ENCODE data around the gene CBX8. TPM values are rescaled to one million over a fixed set of nuclear protein-coding genes. Genes with fewer than 3 reads are reported as not detected.

CBX8 gene
- total and polyA plus RNA-seq, 2 experiments from 2014 or later = 6.5 to 8.6 TPM

GRCh38 chr17:79842136-79842655, 45.3 kb upstream of the CBX8 start:
- Histone ChIP-seq H3K4me3 (no peak overlapping the region), H3K9me2 (replicated peaks; ENCODE audit: insufficient read depth) (no peaks in the 10 kb centered on the region), H4K20me1 (ENCODE audit: insufficient read depth, poor library complexity, severe bottlenecking) (peaks cover 15% of the 10 kb centered on the region), H3K9me3 (ENCODE audit: low read depth) (no peaks in the 10 kb centered on the region), H3K79me2 (peaks cover 13% of the 10 kb centered on the region), H3K36me3 (replicated peaks; ENCODE audit: insufficient read depth, low read depth) (no peaks in the 10 kb centered on the region), H3K27me3 (peaks cover 37% of the 10 kb centered on the region), H3K27ac (peak overlapping the region; percentile 95), H2AFZ (no peak overlapping the region), H3K4me1 (ENCODE audit: insufficient read depth) (peaks cover 68% of the 10 kb centered on the region), H3K4me2 (peak overlapping the region; percentile 100)
- DNase-seq (ENCODE audit: low spot score) = no peak
- WGBS (ENCODE audit: low lambda C conversion rate, missing lambda C conversion rate) = 12% methylated on average over 20 of the region's 20 CpGs
- peak; percentile 26 for TF ChIP-seq EZH2 (IDR thresholded peaks at IDR 0.05; ENCODE audit: borderline replicate concordance)
- no peak for TF ChIP-seq CTCF (IDR thresholded peaks at IDR 0.05; ENCODE audit: poor library complexity)

- H4K20me1 ChIP-seq (ENCODE audit: insufficient read depth, poor library complexity, severe bottlenecking) = peaks cover 21% of the 10 kb centered on the region
- H3K9me2 ChIP-seq (replicated peaks; ENCODE audit: insufficient read depth) = no peaks in the 10 kb centered on the region
- peaks cover 19% of the 10 kb centered on the region for H3K79me2 ChIP-seq
- TF ChIP-seq EZH2phosphoT487 (IDR thresholded peaks at IDR 0.05; ENCODE audit: low read depth, severe bottlenecking, unreplicated experiment) = peak; percentile 75
- no peak for TF ChIP-seq CTCF (IDR thresholded peaks at IDR 0.05; ENCODE audit: poor library complexity)
- TF ChIP-seq EZH2 (IDR thresholded peaks at IDR 0.05; ENCODE audit: borderline replicate concordance) = peak; percentile 93
- peak overlapping the region; percentile 29 for H2AFZ ChIP-seq
- 6% methylated on average over 48 of the region's 55 CpGs for WGBS (ENCODE audit: low lambda C conversion rate, missing lambda C conversion rate)
- peak overlapping the region; percentile 100 for H3K4me2 ChIP-seq
- no peak overlapping the region for H3K27ac ChIP-seq
- DNase-seq (ENCODE audit: low spot score) = peak; percentile 40
- H3K9me3 ChIP-seq (ENCODE audit: low read depth) = no peaks in the 10 kb centered on the region
- H3K27me3 ChIP-seq = peaks cover 37% of the 10 kb centered on the region
- peaks cover 75% of the 10 kb centered on the region for H3K4me1 ChIP-seq (ENCODE audit: insufficient read depth)
- H3K4me3 ChIP-seq = no peak overlapping the region
- no peaks in the 10 kb centered on the region for H3K36me3 ChIP-seq (replicated peaks; ENCODE audit: insufficient read depth, low read depth)
Measured at GRCh38 chr17:79841369-79842135, 44.7 kb upstream of the CBX8 start.

GRCh38 chr17:79840989-79841286, 44.1 kb upstream of the CBX8 start:
- H3K27ac ChIP-seq = no peak overlapping the region
- H3K9me3 ChIP-seq (ENCODE audit: low read depth) = no peaks in the 10 kb centered on the region
- no peak overlapping the region for H3K4me3 ChIP-seq
- peaks cover 77% of the 10 kb centered on the region for H3K4me1 ChIP-seq (ENCODE audit: insufficient read depth)
- DNase-seq (ENCODE audit: low spot score) = no peak
- H3K36me3 ChIP-seq (replicated peaks; ENCODE audit: insufficient read depth, low read depth) = no peaks in the 10 kb centered on the region
- peaks cover 37% of the 10 kb centered on the region for H3K27me3 ChIP-seq
- H3K4me2 ChIP-seq = peak overlapping the region; percentile 100
- H3K9me2 ChIP-seq (replicated peaks; ENCODE audit: insufficient read depth) = no peaks in the 10 kb centered on the region
- peak overlapping the region; percentile 50 for H2AFZ ChIP-seq
- WGBS (ENCODE audit: low lambda C conversion rate, missing lambda C conversion rate) = 10% methylated on average over 16 of the region's 19 CpGs
- peaks cover 26% of the 10 kb centered on the region for H4K20me1 ChIP-seq (ENCODE audit: insufficient read depth, poor library complexity, severe bottlenecking)
- TF ChIP-seq CTCF (IDR thresholded peaks at IDR 0.05; ENCODE audit: poor library complexity) (no peak), EZH2phosphoT487 (IDR thresholded peaks at IDR 0.05; ENCODE audit: low read depth, severe bottlenecking, unreplicated experiment) (peak; percentile 20)
- peaks cover 24% of the 10 kb centered on the region for H3K79me2 ChIP-seq
